Natural killer cell treated with Interleukin-12 subunit alpha and Interleukin-12 subunit beta and Interleukin-15 and Interleukin-18, amount 100 ng/mL, for 72 hours (primary cell): ENCODE measurements around the gene CARD6. TPM values are rescaled to one million over a fixed set of nuclear protein-coding genes. Genes with fewer than 3 reads are reported as not detected.
"Not testable (repeated sequence)": the region's sequence is repeated elsewhere in the genome, so short reads cannot be mapped to it uniquely, and the experiment has no call there.

Experiments used
- ATAC-seq, 2 donors: fragments of 150-1000 bp; cut with Tn5 transposase in 1 of 2; sonication (Bioruptor Pico), chemical (Tn5 transposase) in 1 of 2; 2 replicates each; pipeline ENCODE4 v1.10.0; 2021
- DNase-seq: peaks from one replicate; pipeline ENCODE4 v3.0.0; 2022; ENCODE audit warnings: low spot score
- H3K27ac Mint-ChIP-seq, 2 donors: 1 replicate in 1 of 2; 2 replicates in 1 of 2; pipeline ENCODE4 v1.8.0; 2022; ENCODE audit warnings: mixed read lengths in 2 of 2, mild to moderate bottlenecking in 1 of 2, moderate library complexity in 1 of 2
- H3K27me3 Mint-ChIP-seq, 2 donors: 1 replicate in 1 of 2; 2 replicates in 1 of 2; pipeline ENCODE4 v1.8.0; 2022; ENCODE audit warnings: mixed read lengths in 2 of 2
- H3K36me3 Mint-ChIP-seq: one replicate; pipeline ENCODE4 v1.8.0; 2022; ENCODE audit warnings: mixed read lengths
- H3K4me1 Mint-ChIP-seq, 2 donors: 1 replicate in 1 of 2; 2 replicates in 1 of 2; pipeline ENCODE4 v1.8.0; 2022; ENCODE audit warnings: low read depth in 2 of 2, mixed read lengths in 2 of 2, mild to moderate bottlenecking in 1 of 2
- H3K4me3 Mint-ChIP-seq: one replicate; pipeline ENCODE4 v1.8.0; 2022; ENCODE audit warnings: mixed read lengths
- H3K9me3 Mint-ChIP-seq: 2 replicates; pipeline ENCODE4 v1.8.0; 2022; ENCODE audit warnings: mixed read lengths
- total RNA-seq, 2 donors: library from RNA; stranded (reverse); gene quantifications; one replicate each; pipeline ENCODE4 v1.2.3, GENCODE V29; 2022

The CARD6 gene
- total RNA-seq, 2 donors from 2014 or later: 3.7 to 11.2 TPM

- no peaks in the 10 kb centered on the region for H3K4me1 Mint-ChIP-seq
- no peaks in the 10 kb centered on the region for H3K9me3 Mint-ChIP-seq
- DNase-seq (no peak), ATAC-seq (no peak)
- no peak overlapping the region for H3K27ac Mint-ChIP-seq
- H3K36me3 Mint-ChIP-seq: peaks cover 6% of the 10 kb centered on the region
- peaks cover 4 to 25% of the 10 kb centered on the region in 2 donors for H3K27me3 Mint-ChIP-seq
- no peak overlapping the region for H3K4me3 Mint-ChIP-seq
Measured at GRCh38 chr5:40873286-40873880, 32.2 kb downstream of the CARD6 start.

GRCh38 chr5:40875958-40876357, 34.8 kb downstream of the CARD6 start:
- H3K27ac Mint-ChIP-seq: no peak overlapping the region
- H3K27me3 Mint-ChIP-seq: peaks cover 4 to 25% of the 10 kb centered on the region in 2 donors
- ATAC-seq (no peak), DNase-seq (no peak)
- peaks cover 0 to 4% of the 10 kb centered on the region in 2 donors for H3K4me1 Mint-ChIP-seq
- peaks cover 6% of the 10 kb centered on the region for H3K36me3 Mint-ChIP-seq
- no peak overlapping the region for H3K4me3 Mint-ChIP-seq
- H3K9me3 Mint-ChIP-seq: no peaks in the 10 kb centered on the region

DNA sequence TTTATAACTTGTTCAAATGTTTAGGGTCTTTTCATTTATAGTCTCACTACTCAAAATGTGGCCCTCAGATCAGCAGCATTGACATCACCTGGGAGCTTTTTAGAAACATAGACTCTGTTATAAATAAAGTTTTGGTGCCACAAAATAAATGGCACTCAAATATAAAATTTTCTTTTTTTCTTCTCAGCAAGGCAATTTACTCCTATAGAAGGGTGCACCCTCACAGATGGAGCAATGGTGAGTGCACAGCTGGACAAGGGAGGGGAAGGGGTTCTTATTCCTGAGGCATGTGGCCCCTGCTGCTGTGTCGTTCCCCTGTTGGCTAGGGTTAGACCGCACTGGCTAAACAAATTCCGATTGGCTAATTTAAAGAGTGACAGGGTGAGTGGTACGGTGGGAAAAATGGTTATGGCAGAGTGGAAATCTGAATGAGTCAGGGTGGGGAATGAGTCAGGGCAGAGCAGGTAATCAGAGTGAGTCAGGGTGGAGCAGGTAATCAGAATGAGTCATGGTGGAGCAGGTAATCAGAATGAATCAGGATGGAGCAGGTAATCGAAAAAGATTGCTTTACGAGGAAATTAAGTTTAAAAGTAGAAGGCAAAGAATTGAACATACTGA, 36.3 kb downstream of the CARD6 start:
- no peaks in the 10 kb centered on the region for H3K9me3 Mint-ChIP-seq
- H3K27ac Mint-ChIP-seq: no peak overlapping the region
- H3K27me3 Mint-ChIP-seq: peaks cover 4 to 25% of the 10 kb centered on the region in 2 donors

DNA sequence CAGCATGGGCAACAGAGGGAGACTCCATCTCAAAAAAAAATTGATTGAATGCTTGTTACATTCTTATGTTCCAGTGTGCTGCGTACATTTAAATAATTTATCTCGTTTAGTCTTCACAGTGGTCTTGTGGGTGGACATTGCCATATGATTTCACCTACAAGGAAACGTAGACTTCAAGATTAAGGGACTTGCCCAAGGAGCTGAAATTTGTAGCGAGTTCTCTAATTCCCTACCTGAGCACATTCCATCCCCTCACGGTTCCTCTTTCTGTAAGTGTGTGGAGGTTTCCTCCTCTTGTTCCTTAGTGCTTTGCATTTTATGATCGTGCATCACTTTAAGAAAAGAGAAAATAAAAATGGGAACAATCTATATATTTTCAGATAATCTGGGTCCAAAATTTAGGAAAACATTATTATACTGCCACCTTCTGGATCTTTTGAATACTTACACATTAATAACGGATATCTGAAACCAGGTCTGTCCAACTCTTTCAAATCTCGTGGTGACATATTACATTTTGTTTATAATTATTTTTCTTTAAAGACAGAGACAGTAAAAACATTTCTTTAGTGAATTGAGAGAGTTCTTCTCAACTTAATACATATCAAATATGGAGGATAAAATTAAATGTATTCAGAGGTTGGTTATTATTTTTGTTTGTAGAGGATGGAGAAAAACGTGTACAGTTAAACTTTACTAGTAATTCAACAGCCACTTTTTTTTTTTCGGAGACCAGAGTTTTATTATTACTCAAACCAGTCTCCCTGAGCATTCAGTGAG, 38.2 kb downstream of the CARD6 start:
- peaks cover 6% of the 10 kb centered on the region for H3K36me3 Mint-ChIP-seq
- DNase-seq: no peak
- ATAC-seq: no peak
- peaks cover 0 to 4% of the 10 kb centered on the region in 2 donors for H3K4me1 Mint-ChIP-seq
- no peak overlapping the region for H3K4me3 Mint-ChIP-seq
- H3K27me3 Mint-ChIP-seq: peaks cover 4 to 11% of the 10 kb centered on the region in 2 donors
- H3K27ac Mint-ChIP-seq: no peak overlapping the region
- H3K9me3 Mint-ChIP-seq: no peaks in the 10 kb centered on the region

More for the DNA sequence above, 36.3 kb downstream of the CARD6 start:
- DNase-seq (no peak), ATAC-seq (no peak)
- Mint-ChIP-seq H3K4me3 (no peak overlapping the region), H3K4me1 (peaks cover 0 to 4% of the 10 kb centered on the region in 2 donors), H3K36me3 (peaks cover 6% of the 10 kb centered on the region)

- no peaks in the 10 kb centered on the region for H3K9me3 Mint-ChIP-seq
- no peak overlapping the region for H3K4me3 Mint-ChIP-seq
- no peaks in the 10 kb centered on the region for H3K36me3 Mint-ChIP-seq
- peaks cover 0 to 4% of the 10 kb centered on the region in 2 donors for H3K4me1 Mint-ChIP-seq
- H3K27me3 Mint-ChIP-seq: peaks cover 6 to 12% of the 10 kb centered on the region in 2 donors
- DNase-seq (no peak), ATAC-seq (no peak)
- H3K27ac Mint-ChIP-seq: no peak overlapping the region
Measured at GRCh38 chr5:40882291-40882690, 41.1 kb downstream of the CARD6 start.

DNA sequence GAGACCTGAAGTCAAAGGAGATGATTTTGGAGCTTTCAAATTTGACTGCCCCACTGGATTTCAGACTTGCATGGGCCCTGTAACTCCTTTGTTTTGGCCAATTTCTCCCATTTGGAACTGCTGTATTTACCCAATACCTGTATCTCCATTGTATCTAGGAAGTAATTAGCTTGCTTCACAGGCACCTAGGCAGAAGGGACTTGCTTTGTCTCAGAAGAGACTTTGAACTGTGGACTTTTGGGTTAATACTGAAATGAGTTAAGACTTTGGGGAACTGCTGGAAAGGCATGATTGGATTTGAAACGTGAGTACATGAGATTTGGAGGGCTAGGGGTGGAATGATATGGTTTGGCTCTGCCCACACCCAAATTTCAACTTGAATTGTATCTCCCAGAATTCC, 41.9 kb downstream of the CARD6 start:
- DNase-seq, ATAC-seq, H3K9me3 Mint-ChIP-seq, H3K4me1 Mint-ChIP-seq, H3K36me3 Mint-ChIP-seq, H3K4me3 Mint-ChIP-seq, H3K27ac Mint-ChIP-seq: not testable (repeated sequence)
- H3K27me3 Mint-ChIP-seq: peaks cover 8 to 14% of the 10 kb centered on the region in 2 donors

DNA sequence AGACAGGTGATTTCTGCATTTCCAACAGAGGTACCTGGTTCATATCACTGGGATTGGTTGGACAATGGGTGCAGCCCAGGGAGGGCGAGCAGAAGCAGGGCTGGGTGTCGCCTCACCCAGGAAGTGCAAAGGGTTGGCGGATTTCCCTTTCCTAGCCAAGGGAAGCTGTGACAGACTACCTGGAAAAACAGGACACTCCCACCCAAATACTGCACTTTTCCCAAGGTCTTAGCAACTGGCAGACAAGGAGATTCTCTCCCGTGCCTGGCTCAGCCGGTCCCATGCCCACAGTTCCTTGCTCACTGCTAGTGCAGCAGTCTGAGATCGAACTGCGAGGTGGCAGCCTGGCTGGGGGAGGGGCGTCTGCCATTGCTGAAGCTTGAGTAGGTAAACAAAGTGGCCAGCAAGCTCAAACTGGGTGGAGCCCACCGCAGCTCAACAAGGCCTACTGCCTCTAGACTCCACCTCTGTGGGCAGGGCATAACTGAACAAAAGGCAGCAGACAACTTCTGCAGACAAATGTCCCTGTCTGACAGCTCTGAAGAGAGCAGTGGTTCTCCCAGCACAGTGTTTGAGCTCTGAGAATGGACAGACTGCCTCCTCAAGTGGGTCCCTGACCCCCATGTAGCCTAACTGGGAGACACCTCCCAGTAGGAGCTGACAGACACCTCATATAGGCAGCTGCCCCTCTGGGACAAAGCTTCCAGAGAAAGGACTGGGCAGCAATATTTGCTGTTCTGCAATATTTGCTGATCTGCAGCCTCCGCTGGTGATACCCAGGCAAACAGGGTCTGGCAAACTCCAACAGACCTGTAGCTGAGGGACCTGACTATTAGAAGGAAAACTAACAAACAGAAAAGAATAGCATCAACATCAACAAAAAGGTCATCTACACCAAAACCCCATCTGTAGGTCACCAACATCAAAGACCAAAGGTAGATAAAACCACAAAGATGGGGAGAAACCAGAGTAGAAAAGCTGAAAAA, 54.6 kb downstream of the CARD6 start:
- H3K27ac Mint-ChIP-seq, H3K9me3 Mint-ChIP-seq, H3K4me1 Mint-ChIP-seq, ATAC-seq, H3K4me3 Mint-ChIP-seq, H3K36me3 Mint-ChIP-seq, DNase-seq: not testable (repeated sequence)
- peaks cover 5 to 35% of the 10 kb centered on the region in 2 donors for H3K27me3 Mint-ChIP-seq

GRCh38 chr5:40904205-40904993, 63.2 kb downstream of the CARD6 start:
- H3K27ac Mint-ChIP-seq: no peak overlapping the region
- H3K36me3 Mint-ChIP-seq: no peaks in the 10 kb centered on the region
- ATAC-seq (no peak), DNase-seq (no peak)
- H3K4me3 Mint-ChIP-seq: no peak overlapping the region
- no peaks in the 10 kb centered on the region for H3K9me3 Mint-ChIP-seq
- peaks cover 6 to 21% of the 10 kb centered on the region in 2 donors for H3K27me3 Mint-ChIP-seq
- no peaks in the 10 kb centered on the region for H3K4me1 Mint-ChIP-seq

DNA sequence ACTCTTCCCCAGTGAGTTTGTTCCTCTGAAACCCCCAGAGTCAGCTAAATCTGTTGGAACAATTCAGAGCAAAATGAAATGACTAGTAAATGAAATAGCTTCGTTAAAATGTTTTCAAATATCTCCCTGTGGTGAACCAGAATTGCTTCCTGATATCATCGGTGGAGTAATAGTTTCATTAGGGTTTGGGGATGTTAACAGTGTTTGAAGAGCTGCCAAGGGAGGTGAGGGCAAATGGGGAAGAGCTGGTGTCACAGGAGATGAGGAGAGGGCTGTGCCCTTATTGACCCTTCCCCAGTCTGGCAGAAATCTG, 63.8 kb downstream of the CARD6 start:
- H3K36me3 Mint-ChIP-seq: no peaks in the 10 kb centered on the region
- no peak overlapping the region for H3K27ac Mint-ChIP-seq
- ATAC-seq (no peak), DNase-seq (no peak)
- no peaks in the 10 kb centered on the region for H3K9me3 Mint-ChIP-seq
- no peaks in the 10 kb centered on the region for H3K4me1 Mint-ChIP-seq
- no peak overlapping the region for H3K4me3 Mint-ChIP-seq
- H3K27me3 Mint-ChIP-seq: peaks cover 6 to 26% of the 10 kb centered on the region in 2 donors

GRCh38 chr5:40906351-40906751, 65.2 kb downstream of the CARD6 start:
- Mint-ChIP-seq H3K36me3 (no peaks in the 10 kb centered on the region), H3K9me3 (no peaks in the 10 kb centered on the region), H3K27me3 (peaks cover 10 to 33% of the 10 kb centered on the region in 2 donors), H3K27ac (no peak overlapping the region), H3K4me1 (no peaks in the 10 kb centered on the region), H3K4me3 (no peak overlapping the region)
- ATAC-seq (no peak), DNase-seq (no peak)

- no peak within 1 kb of the TSS for H3K4me3 Mint-ChIP-seq
- H3K9me3 Mint-ChIP-seq: no peaks in the 10 kb centered on the region
- no peaks in the 10 kb centered on the region for H3K4me1 Mint-ChIP-seq
- no peak within 1 kb of the TSS for H3K27ac Mint-ChIP-seq
- peaks cover 14 to 40% of the 10 kb centered on the region in 2 donors for H3K27me3 Mint-ChIP-seq
- ATAC-seq: no peak
- no peaks in the 10 kb centered on the region for H3K36me3 Mint-ChIP-seq
- no peak for DNase-seq
Measured at GRCh38 chr5:40909264-40909663, 68.1 kb downstream of the CARD6 start, which contains the start of gene C7. TSS of gene C7 (plus strand) at chr5:40909497. CDS start at chr5:40909611, 114 bp downstream.

- DNase-seq: no peak
- Mint-ChIP-seq H3K27me3 (peaks cover 18 to 45% of the 10 kb centered on the region in 2 donors), H3K9me3 (no peaks in the 10 kb centered on the region), H3K4me1 (no peaks in the 10 kb centered on the region), H3K4me3 (no peak overlapping the region), H3K27ac (no peak overlapping the region), H3K36me3 (no peaks in the 10 kb centered on the region)
- ATAC-seq: no peak
Measured at GRCh38 chr5:40909723-40910122, 68.6 kb downstream of the CARD6 start.
